Naive thymus-derived CD4-positive, alpha-beta T cell (primary cell): Measurements from ENCODE around the gene ASB13. TPM values are rescaled to one million over a fixed set of nuclear protein-coding genes. Genes with fewer than 3 reads are reported as not detected.
A peak's percentile ranks its signal among the peaks of the same experiment; 100 is the strongest.

ENCODE experiments used
- ATAC-seq: fragments of 150-1000 bp; cut with Tn5 transposase; 2 replicates; pipeline ENCODE4 v1.10.0; 2021; ENCODE audit warnings: mild to moderate bottlenecking, moderate library complexity
- CTCF ChIA-PET: fragments of 350-600 bp; sonication (Branson Sonifier 250); formaldehyde crosslinking; loops from one replicate; lab custom pipeline; 2021; ENCODE audit warnings: antibody characterized with exemption; lab: Charles Lee
- POLR2A ChIA-PET: fragments of 350-600 bp; sonication (Branson Sonifier 250); formaldehyde crosslinking; loops from one replicate; lab custom pipeline; 2021; ENCODE audit warnings: antibody characterized with exemption, inconsistent platforms; lab: Charles Lee
- DNase-seq, 9 donors: peaks; one replicate each; pipeline versions ENCODE4 v3.0.0 to v3.0.0-alpha.2; 2020 to 2022; ENCODE audit warnings: mixed read lengths in 1 of 9
- H3K27ac ChIP-seq: one replicate; pipeline ENCODE4 v1.7.0; 2013; ENCODE audit warnings: mild to moderate bottlenecking, low read depth, low read length, moderate library complexity
- H3K27me3 ChIP-seq, 2 donors: one replicate each; pipeline ENCODE4 v1.7.0; 2013; ENCODE audit warnings: low read length in 2 of 2, mild to moderate bottlenecking in 2 of 2, moderate library complexity in 2 of 2; ENCODE audit not compliant: control insufficient read depth in 2 of 2, insufficient read depth in 2 of 2
- H3K36me3 ChIP-seq, 3 experiments: 1 replicate in 2 of 3; 2 replicates in 1 of 3; pipeline ENCODE4 v1.7.0; 2013; ENCODE audit warnings: low read length in 3 of 3, mild to moderate bottlenecking in 3 of 3, moderate library complexity in 1 of 3; ENCODE audit not compliant: insufficient read depth in 3 of 3, control insufficient read depth in 2 of 3
- H3K4me1 ChIP-seq, 2 donors: one replicate each; pipeline ENCODE4 v1.7.0; 2013; ENCODE audit warnings: low read length in 2 of 2, mild to moderate bottlenecking in 2 of 2, moderate library complexity in 1 of 2; ENCODE audit not compliant: control insufficient read depth in 2 of 2, insufficient read depth in 2 of 2
- H3K4me3 ChIP-seq: 2 replicates; pipeline ENCODE4 v1.7.0; 2013; ENCODE audit warnings: mild to moderate bottlenecking, low read length
- H3K9me3 ChIP-seq, 3 experiments: 1 replicate in 2 of 3; 2 replicates in 1 of 3; pipeline ENCODE4 v1.7.0; 2013; ENCODE audit warnings: low read length in 3 of 3; ENCODE audit not compliant: control insufficient read depth in 2 of 3
- H3K27ac Mint-ChIP-seq, 9 donors: one replicate each; pipeline ENCODE4 v1.8.0; 2020 to 2022; ENCODE audit warnings: mixed read lengths in 9 of 9, mild to moderate bottlenecking in 8 of 9, moderate library complexity in 5 of 9, inconsistent platforms in 2 of 9
- H3K27me3 Mint-ChIP-seq, 5 donors: one replicate each; pipeline ENCODE4 v1.8.0; 2021 to 2022; ENCODE audit warnings: mixed read lengths in 5 of 5, mild to moderate bottlenecking in 1 of 5
- H3K36me3 Mint-ChIP-seq, 5 donors: one replicate each; pipeline ENCODE4 v1.8.0; 2020 to 2022; ENCODE audit warnings: mixed read lengths in 5 of 5, mild to moderate bottlenecking in 3 of 5, inconsistent platforms in 1 of 5
- H3K4me1 Mint-ChIP-seq, 7 donors: one replicate each; pipeline ENCODE4 v1.8.0; 2020 to 2022; ENCODE audit warnings: mixed read lengths in 7 of 7, mild to moderate bottlenecking in 3 of 7, inconsistent platforms in 1 of 7
- H3K4me3 Mint-ChIP-seq, 10 donors: one replicate each; pipeline ENCODE4 v1.8.0; 2020 to 2022; ENCODE audit warnings: mild to moderate bottlenecking in 10 of 10, mixed read lengths in 10 of 10, moderate library complexity in 6 of 10, inconsistent platforms in 2 of 10
- H3K9me3 Mint-ChIP-seq, 11 donors: one replicate each; pipeline ENCODE4 v1.8.0; 2020 to 2022; ENCODE audit warnings: mixed read lengths in 11 of 11, mild to moderate bottlenecking in 4 of 11, inconsistent platforms in 1 of 11, moderate library complexity in 1 of 11
- intact Hi-C, 2 donors: fragments of 100-400 bp; cut with micrococcal nuclease; formaldehyde crosslinking; loops; one replicate each; pipeline ENCODE4 v1.15.1; 2023
- polyA plus RNA-seq, 2 donors: library from polyadenylated mRNA; unstranded; fragments of 300-500 nt; fragmentation: Illumina TruSeq; gene quantifications; one replicate each; pipeline ENCODE4 v1.2.3, GENCODE V29; 2021
- total RNA-seq, 6 experiments: library from RNA in 5 of 6; stranded (reverse) in 5 of 6; gene quantifications; 1 replicate in 5 of 6; 2 replicates in 1 of 6; pipeline ENCODE4 v1.2.3 and lab custom pipeline; 2021 to 2026

Gene ASB13
- total and polyA plus RNA-seq, 7 experiments from 2014 or later: 8.0 to 23.4 (median 15.7) TPM

GRCh38 chr10:5609952-5610616 is 56.3 kb downstream of the ASB13 start:
- no peaks in the 10 kb centered on the region for H3K36me3 ChIP-seq
- POLR2A ChIA-PET: no interaction called here
- Mint-ChIP-seq H3K9me3 (no peaks in the 10 kb centered on the region), H3K27me3 (peaks cover 0 to 12% (median 0%) of the 10 kb centered on the region in 5 donors), H3K4me1 (peaks cover 0 to 5% (median 0%) of the 10 kb centered on the region in 7 donors), H3K36me3 (no peaks in the 10 kb centered on the region), H3K4me3 (no peak overlapping the region), H3K27ac (peak overlapping the region in 1 of 9 donors; percentile 75)
- H3K9me3 ChIP-seq: no peaks in the 10 kb centered on the region
- no peaks in the 10 kb centered on the region for H3K4me1 ChIP-seq
- H3K27me3 ChIP-seq: no peaks in the 10 kb centered on the region
- CTCF ChIA-PET: interaction anchor here (0.7 to 2.0 kb wide), 2 partner anchors 13 to 20 kb away, joined by 8 to 9 read pairs; no protein-coding TSS in a partner anchor
- intact Hi-C loops: loop anchor here in 1 of 2 donors (5.0 kb wide), 1 partner anchor 763 kb away; no protein-coding TSS in a partner anchor
- H3K27ac ChIP-seq: no peak overlapping the region
- no peak overlapping the region for H3K4me3 ChIP-seq
- no peak for ATAC-seq
- no peak for DNase-seq

DNA sequence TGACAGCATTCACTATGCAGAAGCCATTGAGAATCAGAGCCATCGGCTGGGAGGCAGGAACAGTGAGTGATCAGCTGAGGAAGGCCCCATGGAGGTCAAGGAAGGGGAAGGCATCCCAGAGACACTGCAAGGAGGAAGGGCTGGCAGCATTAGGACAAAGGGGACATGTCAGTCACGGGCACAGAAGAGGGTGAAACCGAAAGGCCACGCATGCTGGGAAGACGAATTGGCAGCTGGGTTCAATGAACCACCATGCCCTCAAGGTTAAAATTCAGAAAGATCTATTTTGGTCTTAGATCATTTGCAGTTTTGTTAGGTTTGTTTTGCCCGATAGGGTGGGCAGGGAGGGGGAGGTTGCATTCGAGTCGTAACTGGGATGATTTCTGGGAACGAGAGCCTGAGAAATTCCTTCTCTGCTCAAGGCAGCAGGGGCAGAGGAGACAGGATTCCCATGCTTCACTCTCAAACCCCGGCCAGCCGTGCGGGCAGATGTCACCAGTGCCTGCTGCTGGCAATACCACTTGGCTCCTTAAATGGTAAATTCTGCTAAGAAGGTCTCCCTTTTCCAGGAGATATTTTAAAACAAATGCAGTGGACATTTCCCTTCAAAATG is 57.7 kb downstream of the ASB13 start:
- DNase-seq (no peak), ATAC-seq (no peak)
- no peaks in the 10 kb centered on the region for H3K27me3 ChIP-seq
- H3K9me3 ChIP-seq: no peaks in the 10 kb centered on the region
- intact Hi-C loops: loop anchor here in 1 of 2 donors (5.0 kb wide), 1 partner anchor 761 kb away; no protein-coding TSS in a partner anchor
- no peak overlapping the region for H3K4me3 Mint-ChIP-seq
- H3K36me3 ChIP-seq: no peaks in the 10 kb centered on the region
- no peaks in the 10 kb centered on the region for H3K36me3 Mint-ChIP-seq
- ChIA-PET POLR2A (no interaction called here), CTCF (interaction anchor here (2.0 to 2.7 kb wide), 2 partner anchors 15 to 167 kb away, joined by 8 to 14 read pairs; no protein-coding TSS in a partner anchor)
- no peaks in the 10 kb centered on the region for H3K9me3 Mint-ChIP-seq
- H3K27ac Mint-ChIP-seq: no peak overlapping the region
- H3K4me1 Mint-ChIP-seq: peaks cover 3 to 13% (median 4%) of the 10 kb centered on the region in 7 donors
- H3K27ac ChIP-seq: no peak overlapping the region
- no peak overlapping the region for H3K4me3 ChIP-seq
- H3K27me3 Mint-ChIP-seq: peaks cover 0 to 12% (median 0%) of the 10 kb centered on the region in 5 donors
- no peaks in the 10 kb centered on the region for H3K4me1 ChIP-seq

DNA sequence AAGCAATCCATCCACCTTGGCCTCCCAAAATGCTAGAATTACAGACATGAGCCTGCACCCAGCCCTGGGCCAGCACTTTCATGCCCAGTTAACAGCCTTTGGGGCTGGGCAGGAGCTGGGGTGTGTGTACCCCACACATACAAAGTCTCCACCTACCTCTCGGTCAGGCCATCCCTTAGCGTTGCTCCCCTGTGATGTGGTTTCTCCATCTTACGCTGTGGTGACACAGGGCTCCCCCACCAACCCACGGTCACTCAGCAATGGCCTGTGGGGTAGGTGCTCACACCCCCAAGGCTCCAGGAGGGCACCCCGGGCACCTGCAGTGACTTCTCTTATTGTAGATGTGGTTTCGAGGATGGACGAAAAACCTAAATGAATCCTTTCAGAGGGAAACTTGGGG is 58.8 kb downstream of the ASB13 start:
- no peaks in the 10 kb centered on the region for H3K36me3 Mint-ChIP-seq
- no peaks in the 10 kb centered on the region for H3K4me1 ChIP-seq
- CTCF ChIA-PET: interaction anchor here (0.8 to 2.7 kb wide), 3 partner anchors 42 to 757 kb away, joined by 3 to 14 read pairs (median 3); no protein-coding TSS in a partner anchor
- peaks cover 3 to 13% (median 4%) of the 10 kb centered on the region in 7 donors for H3K4me1 Mint-ChIP-seq
- H3K9me3 Mint-ChIP-seq: peaks cover 0 to 3% (median 0%) of the 10 kb centered on the region in 11 donors
- H3K4me3 ChIP-seq: no peak overlapping the region
- POLR2A ChIA-PET: interaction anchor here (1.5 kb wide), 1 partner anchor 42 kb away, joined by 5 read pairs; no protein-coding TSS in a partner anchor
- H3K4me3 Mint-ChIP-seq: no peak overlapping the region
- H3K27ac ChIP-seq: no peak overlapping the region
- no peaks in the 10 kb centered on the region for H3K27me3 ChIP-seq
- DNase-seq (no peak), ATAC-seq (no peak)
- intact Hi-C loops: loop anchor here (1.0 to 5.0 kb wide), 2 partner anchors 165 to 760 kb away; no protein-coding TSS in a partner anchor
- no peaks in the 10 kb centered on the region for H3K9me3 ChIP-seq
- H3K27me3 Mint-ChIP-seq: peaks cover 0 to 12% (median 0%) of the 10 kb centered on the region in 5 donors
- H3K27ac Mint-ChIP-seq: no peak overlapping the region
- H3K36me3 ChIP-seq: no peaks in the 10 kb centered on the region

- intact Hi-C loops: loop anchor here (1.0 to 5.0 kb wide), 2 partner anchors 165 to 760 kb away; no protein-coding TSS in a partner anchor
- Mint-ChIP-seq H3K27me3 (peaks cover 0 to 8% (median 0%) of the 10 kb centered on the region in 5 donors), H3K4me3 (peak overlapping the region in 2 of 10 donors; percentile 29 to 50), H3K9me3 (peaks cover 0 to 3% (median 0%) of the 10 kb centered on the region in 11 donors), H3K36me3 (no peaks in the 10 kb centered on the region), H3K27ac (no peak overlapping the region), H3K4me1 (peaks cover 3 to 13% (median 4%) of the 10 kb centered on the region in 7 donors)
- ATAC-seq: peak; percentile 63
- Histone ChIP-seq H3K9me3 (no peaks in the 10 kb centered on the region), H3K4me1 (no peaks in the 10 kb centered on the region), H3K4me3 (no peak overlapping the region), H3K27me3 (no peaks in the 10 kb centered on the region), H3K27ac (no peak overlapping the region), H3K36me3 (no peaks in the 10 kb centered on the region)
- ChIA-PET POLR2A (interaction anchor here (0.6 to 1.5 kb wide), 2 partner anchors 42 to 163 kb away, joined by 3 to 5 read pairs; no protein-coding TSS in a partner anchor), CTCF (interaction anchor here (0.8 to 2.7 kb wide), 3 partner anchors 41 to 756 kb away, joined by 3 to 14 read pairs (median 3); no protein-coding TSS in a partner anchor)
- peak in 5 of 9 donors; percentile 18 to 51 (median 38) for DNase-seq
Observed at GRCh38 chr10:5606864-5607263, 59.5 kb downstream of the ASB13 start.

DNA sequence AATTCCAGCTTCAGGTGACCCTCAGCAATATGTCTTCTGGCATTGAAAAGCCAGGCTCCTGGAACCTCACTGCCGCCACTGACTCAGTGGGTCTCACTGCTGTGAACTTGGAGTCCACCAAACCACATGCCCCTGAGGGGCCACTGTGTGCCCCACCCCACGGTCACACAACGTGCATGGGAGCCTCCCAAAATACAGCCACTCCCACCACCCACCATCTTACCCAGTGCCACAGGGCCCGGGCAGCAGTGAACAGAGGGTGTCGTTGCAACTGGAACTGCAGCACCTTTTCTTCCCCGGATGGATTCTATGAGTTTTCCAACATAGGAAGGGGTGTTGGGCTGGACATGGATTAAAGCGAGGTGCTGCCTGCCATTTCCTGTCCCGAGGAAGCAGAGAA is 60.1 kb downstream of the ASB13 start:
- no peak for ATAC-seq
- H3K27me3 ChIP-seq: no peaks in the 10 kb centered on the region
- DNase-seq: no peak
- H3K9me3 ChIP-seq: no peaks in the 10 kb centered on the region
- intact Hi-C loops: loop anchor here in 1 of 2 donors (5.0 kb wide), 1 partner anchor 759 kb away; no protein-coding TSS in a partner anchor
- ChIA-PET CTCF (interaction anchor here (1.4 to 2.7 kb wide), 2 partner anchors 41 to 164 kb away, joined by 3 to 14 read pairs; no protein-coding TSS in a partner anchor), POLR2A (interaction anchor here (0.6 to 1.5 kb wide), 2 partner anchors 41 to 163 kb away, joined by 3 to 5 read pairs; no protein-coding TSS in a partner anchor)
- H3K36me3 ChIP-seq: no peaks in the 10 kb centered on the region
- no peaks in the 10 kb centered on the region for H3K4me1 ChIP-seq
- no peak overlapping the region for H3K4me3 ChIP-seq
- no peaks in the 10 kb centered on the region for H3K36me3 Mint-ChIP-seq
- peaks cover 0 to 3% (median 0%) of the 10 kb centered on the region in 11 donors for H3K9me3 Mint-ChIP-seq
- peaks cover 3 to 13% (median 4%) of the 10 kb centered on the region in 7 donors for H3K4me1 Mint-ChIP-seq
- peak overlapping the region in 1 of 9 donors; percentile 28 for H3K27ac Mint-ChIP-seq
- H3K4me3 Mint-ChIP-seq: no peak overlapping the region
- H3K27ac ChIP-seq: no peak overlapping the region
- H3K27me3 Mint-ChIP-seq: peaks cover 0 to 8% (median 0%) of the 10 kb centered on the region in 5 donors

GRCh38 chr10:5604961-5605360 is 61.4 kb downstream of the ASB13 start:
- CTCF ChIA-PET: interaction anchor here (0.6 kb wide), 1 partner anchor 23 kb away, joined by 3 read pairs; no protein-coding TSS in a partner anchor
- no peaks in the 10 kb centered on the region for H3K36me3 ChIP-seq
- H3K4me1 Mint-ChIP-seq: peaks cover 3 to 13% (median 4%) of the 10 kb centered on the region in 7 donors
- H3K27me3 Mint-ChIP-seq: peaks cover 0 to 8% (median 0%) of the 10 kb centered on the region in 5 donors
- peaks cover 0 to 3% (median 0%) of the 10 kb centered on the region in 11 donors for H3K9me3 Mint-ChIP-seq
- H3K36me3 Mint-ChIP-seq: no peaks in the 10 kb centered on the region
- H3K9me3 ChIP-seq: no peaks in the 10 kb centered on the region
- H3K27ac Mint-ChIP-seq: peak overlapping the region in 1 of 9 donors; percentile 71
- H3K27me3 ChIP-seq: no peaks in the 10 kb centered on the region
- no peak for ATAC-seq
- H3K4me3 Mint-ChIP-seq: peak overlapping the region in 1 of 10 donors; percentile 31
- intact Hi-C loops: loop anchor here in 1 of 2 donors (5.0 kb wide), 1 partner anchor 758 kb away; no protein-coding TSS in a partner anchor
- no peaks in the 10 kb centered on the region for H3K4me1 ChIP-seq
- H3K27ac ChIP-seq: no peak overlapping the region
- POLR2A ChIA-PET: no interaction called here
- DNase-seq: no peak
- H3K4me3 ChIP-seq: no peak overlapping the region
